Muscle of back (tissue), 11 donors: ENCODE measurements around the gene MRC1. TPM values are rescaled to one million over a fixed set of nuclear protein-coding genes. Genes with fewer than 3 reads are reported as not detected.

Source experiments
- DNase-seq, 3 donors: peaks; one replicate each; pipeline versions ENCODE4 v3.0.0 to v3.0.0-alpha.2; 2013
- polyA plus RNA-seq, 10 donors: library from polyadenylated mRNA; unstranded; fragments of 120-200 nt; gene quantifications; one replicate each; pipeline ENCODE4 v1.2.1, GENCODE V29; 2013; ENCODE audit not compliant: insufficient read length in 10 of 10

The MRC1 gene
- polyA plus RNA-seq, 10 donors, result 12.9 to 18.7 (median 15.9) TPM

DNA sequence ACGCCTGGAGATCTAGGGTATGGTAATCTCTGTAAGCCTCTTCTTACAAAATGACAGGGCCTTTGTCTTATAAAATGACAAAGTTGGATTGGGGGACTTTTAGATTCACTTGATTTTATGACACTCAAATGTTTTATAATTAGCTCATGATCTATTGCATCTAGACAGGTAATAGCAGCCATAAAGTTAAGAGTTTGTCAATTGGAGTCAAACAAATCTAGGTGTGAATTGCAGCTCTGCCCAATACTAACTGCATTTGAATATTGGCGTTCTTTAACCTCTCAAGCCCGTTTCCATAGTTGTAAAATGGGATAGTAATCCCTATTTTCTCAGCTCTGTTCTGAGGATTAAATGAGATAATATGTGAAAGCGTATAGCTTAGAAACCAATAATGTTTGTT lies 14.1 kb upstream of the MRC1 start:
- no peak for DNase-seq

DNA sequence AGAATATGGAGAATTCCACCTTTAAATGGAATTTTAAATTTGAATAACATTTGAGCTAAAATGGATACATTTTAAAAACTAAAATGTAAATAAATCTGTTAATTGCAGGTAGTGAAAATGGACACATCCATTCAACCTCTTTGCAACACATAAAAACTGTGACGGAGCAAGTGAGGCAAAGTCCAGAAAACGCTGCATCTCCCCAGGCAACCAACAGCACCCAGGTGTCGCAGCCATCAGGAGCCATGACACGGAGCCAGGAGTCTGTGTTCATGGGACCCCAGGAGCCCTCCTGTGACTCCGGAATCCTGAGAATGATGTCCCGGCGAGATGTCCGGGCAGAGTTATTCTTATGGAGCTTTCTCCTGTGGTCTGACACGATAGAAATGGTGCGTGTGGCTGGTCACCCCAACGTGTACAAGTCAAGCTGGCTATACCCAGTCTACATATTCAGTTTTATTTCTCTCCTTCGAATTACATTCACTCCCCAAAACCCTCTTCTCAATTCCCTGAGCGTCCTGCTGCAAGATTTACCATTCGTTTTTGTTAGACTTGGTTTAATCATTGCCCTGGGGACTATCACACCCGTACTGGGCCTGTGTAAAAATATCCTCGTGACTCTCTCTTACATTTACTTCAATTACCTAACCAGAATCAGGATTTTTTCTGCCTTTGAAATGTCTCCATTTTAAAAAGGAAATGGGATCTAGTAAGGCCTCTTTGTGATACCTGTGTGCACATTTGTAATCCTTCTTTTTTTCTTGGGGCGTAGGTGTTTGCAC lies 13.1 kb upstream of the MRC1 start:
- DNase-seq, result no peak

DNA sequence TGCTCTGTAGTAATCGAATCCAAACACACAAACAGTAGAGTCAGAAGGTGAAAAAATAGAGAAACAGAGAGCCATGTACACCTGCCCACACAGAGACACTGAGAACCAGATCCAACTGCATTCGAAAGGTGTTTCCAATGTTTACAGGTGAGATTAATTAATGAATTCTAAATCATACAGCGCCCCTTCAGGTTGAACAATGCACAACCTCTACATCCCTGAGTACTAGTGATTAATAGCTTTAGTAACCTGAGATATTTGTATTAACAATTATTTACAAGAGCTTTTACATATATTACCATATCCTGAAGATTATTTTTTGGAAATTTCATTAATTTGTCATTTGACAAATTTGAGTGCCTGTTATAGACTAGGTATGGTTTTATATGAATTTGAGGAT lies 7.6 kb upstream of the MRC1 start:
- DNase-seq, result no peak

DNA sequence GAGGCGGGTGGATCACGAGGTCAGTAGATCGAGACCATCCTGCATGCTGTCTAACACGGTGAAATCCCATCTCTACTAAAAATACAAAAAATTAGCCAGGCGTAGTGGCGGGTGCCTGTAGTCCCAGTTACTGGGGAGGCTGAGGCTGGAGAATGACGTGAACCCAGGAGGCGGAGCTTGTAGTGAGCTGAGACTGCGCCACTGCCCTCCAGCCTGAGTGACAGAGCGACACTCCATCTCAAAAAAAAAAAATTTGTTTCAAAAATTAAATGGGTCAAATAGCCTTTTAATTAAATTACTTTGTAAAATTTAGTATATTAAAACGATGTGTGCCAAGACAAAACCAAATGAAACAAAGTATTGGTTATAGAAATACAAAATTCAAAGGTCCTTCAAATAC lies 6.8 kb upstream of the MRC1 start:
- DNase-seq, result no peak

DNA sequence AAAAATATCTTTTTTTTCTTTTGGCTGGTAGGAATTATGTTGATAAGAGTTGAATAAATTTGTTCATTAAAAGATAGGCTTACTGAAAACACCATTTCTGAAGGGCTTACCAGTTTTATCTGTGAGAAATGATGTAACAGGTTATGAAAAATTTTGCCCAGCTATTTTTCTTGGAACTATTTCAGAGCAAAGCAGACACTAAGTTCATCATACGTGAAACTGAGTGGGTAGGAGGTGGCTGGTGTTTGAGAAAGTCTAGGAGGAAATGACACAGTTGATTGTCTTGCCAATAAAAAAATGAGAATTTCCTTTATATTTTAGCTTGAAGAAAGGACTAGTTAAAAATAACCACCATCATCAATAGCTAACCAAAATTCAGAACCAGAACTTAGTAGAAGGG lies 6.2 kb upstream of the MRC1 start:
- DNase-seq, result no peak

DNA sequence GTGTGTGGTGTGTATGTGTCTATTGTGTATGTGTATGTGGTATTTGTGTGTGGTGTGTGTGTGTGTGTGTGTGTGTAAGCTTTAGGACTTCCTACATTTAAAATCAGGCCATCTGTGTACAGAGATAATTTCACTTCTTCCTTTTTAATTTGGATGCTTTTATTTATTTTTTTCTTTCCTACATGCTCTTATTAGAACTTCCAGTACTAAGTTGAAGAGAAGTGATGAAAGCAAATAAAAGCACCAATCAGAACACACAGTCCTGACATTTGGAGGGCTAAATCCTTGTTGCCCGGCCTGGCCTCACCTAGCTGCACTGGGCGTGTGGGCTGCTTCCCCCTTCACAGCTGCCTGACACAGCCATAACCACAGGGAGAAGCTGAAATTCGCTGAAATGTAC lies 3.8 kb upstream of the MRC1 start:
- no peak for DNase-seq

DNA sequence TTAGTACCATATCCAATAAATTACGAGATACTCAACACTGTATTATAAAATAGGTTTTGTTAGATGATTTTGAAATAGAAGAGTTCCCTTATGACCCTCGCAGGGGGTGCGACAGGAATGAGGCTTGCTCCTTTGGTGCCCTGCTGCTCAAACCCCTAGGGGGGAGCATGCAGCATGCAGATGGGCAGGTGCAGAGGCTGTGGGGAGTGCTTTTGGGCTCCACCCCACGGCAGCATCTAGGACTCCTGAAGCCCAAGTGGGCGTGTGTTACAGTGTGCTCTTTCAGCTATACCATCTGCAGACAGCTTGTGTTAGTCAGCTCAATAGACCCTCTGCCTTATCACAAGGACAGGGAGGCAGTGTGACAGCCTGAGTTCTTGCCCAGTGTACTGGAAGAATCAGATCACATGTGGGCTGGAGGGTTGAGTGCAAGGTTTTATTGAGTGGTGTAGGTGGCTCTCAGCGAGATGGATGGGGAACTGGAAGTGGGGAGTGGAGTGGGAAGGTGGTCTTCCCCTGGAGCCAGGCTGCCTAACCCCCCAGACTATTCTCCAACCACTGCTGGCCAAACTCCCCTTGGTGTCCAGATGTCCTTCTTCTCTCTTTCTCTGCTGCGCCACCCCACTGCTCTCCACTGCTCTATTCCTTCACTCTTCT lies 3.1 kb upstream of the MRC1 start:
- DNase-seq, result no peak

DNA sequence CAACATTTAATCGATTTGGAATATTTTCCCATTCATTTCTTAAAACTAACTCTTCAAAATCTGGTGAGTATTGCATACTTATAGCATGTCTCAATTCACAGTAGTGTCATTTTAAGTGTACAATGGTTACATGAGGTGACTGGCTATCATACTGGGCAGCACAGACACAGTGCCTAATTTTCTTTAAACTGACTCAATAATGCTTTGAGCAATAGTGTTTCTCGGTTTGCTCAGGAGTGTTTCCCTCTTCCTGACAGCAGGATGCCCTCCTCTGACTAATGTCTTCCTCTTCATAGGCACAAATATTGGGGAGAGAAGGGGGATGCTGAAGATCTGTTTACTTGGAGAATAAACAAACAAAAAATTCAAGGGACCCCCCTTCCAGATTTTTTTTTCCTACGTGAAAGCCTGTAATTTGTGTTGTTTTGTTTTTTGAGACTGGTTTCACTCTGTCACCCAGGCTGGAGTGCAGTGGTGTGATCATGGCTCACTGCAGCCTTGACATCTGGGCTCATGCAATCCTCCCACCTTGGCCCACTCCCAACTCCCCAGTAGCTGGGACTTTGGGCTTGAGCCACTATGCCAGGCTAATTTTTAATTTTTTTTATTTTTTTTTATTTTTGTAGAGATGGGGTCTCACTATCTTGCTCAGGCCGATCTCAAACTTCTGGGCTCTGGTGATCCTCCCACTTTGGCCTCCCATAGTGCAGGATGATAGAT lies 2.2 kb downstream of the MRC1 start:
- DNase-seq, result no peak

DNA sequence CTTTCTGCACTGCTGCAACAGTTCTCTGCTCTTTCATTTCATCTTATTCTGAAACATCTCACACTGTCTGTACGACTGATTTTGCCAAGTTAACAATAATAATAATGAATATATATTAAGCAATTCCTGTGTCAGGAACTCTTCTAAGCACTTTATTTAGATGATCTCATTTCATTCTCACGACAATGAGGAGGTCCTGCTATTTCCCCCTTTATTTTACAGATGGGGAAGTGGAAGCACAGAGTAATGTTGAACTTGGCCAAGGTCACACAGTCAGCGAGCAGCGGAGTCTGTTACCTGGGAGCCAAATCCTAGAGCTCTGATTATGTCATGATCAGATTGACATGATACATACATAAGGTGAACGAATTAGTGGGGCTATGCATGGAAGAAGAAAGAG lies 5.8 kb downstream of the MRC1 start:
- no peak for DNase-seq

DNA sequence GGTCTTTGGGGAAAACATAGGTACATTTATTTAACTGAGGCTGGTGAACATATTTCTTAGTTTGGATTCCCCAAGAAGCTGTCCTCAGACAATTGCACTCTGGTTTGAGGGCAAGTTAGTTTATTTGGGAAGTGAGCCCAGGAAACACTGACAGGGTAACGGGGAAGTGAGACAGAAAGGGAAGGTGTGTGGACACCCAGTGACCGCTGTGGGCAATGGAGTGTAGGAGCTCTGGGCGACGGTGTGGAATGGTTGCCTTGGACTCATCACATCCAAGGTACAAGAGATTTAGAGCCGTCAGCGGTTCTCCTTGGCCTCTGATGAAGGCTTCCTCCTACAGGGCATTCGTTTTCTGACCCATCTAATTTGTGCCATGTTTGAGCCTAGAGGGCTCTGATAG lies 7.1 kb downstream of the MRC1 start:
- no peak for DNase-seq

DNA sequence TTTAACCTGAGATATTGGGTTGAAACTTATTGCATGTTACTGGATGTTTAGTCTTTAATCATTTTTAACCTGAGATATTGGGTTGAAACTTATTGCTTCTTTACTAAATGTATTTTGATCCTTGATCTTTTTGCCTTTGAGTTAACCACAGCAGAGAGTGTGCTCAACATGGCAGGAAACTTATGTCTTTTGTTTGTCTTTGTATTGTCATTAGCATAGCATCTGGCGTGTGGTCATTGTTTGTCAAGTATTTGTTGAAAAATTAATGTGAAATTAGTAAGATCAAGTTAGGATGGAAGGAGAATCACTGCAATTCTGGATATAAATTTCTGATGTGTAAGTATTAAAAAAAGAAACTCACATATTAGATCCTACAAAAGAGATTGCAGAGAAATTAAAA lies 8.2 kb downstream of the MRC1 start:
- no peak for DNase-seq

DNA sequence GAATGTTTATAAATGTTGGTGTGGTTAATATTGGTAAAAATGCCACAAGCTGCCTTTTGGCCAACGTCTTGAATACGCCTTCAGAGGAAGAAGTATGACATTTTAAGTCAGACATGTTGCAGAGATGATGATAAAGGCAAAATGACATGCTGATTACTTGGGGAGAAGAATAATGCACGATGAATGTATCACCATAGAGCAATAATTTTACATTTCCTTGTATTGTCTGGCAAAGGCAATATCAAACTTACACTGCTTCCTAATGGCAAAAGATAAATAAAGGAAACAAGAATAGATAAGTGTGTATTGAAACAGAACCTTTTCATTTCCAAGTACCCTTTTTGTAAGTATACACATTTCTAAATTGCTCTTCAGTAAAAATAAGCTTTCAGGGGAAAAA lies 8.6 kb downstream of the MRC1 start:
- no peak for DNase-seq

DNA sequence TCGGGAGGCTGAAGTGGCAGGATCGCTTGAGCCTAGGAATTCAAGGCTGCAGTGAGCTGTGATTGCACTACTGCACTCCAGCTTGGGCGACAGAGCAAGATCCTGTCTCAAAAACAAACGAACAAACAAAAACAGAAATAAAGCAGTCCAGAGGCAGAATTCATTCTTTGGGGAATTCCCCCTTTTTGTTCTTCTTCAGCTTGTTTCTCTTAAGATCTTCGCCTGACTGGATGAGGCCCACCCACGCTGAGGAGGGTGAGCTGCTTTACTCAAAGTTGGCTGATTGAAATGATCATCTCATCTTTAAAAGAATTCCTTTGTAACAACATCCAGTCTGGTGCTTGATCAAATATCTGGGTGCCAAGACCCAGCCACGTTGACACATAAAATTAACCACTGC lies 10.7 kb downstream of the MRC1 start:
- DNase-seq, result no peak

DNA sequence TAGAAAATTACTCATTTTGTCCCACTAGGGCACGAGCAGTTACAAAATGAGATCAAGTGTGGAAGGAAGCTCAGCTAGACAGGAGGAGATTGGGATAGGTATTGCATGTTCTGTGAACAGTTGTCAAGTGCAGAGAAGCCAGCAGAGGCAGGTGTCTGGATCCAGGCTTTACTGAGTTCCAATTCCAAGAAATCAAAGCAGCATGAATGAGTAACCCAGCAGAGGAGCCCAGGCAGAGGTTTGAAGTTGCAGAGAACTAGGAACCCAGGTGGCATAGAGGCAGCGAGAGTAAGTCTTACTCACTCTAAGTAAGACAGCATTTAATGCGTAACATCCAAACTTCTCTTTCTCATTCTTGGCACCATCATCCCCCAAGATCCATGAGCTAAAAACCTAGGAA lies 11.8 kb downstream of the MRC1 start:
- DNase-seq, result no peak

DNA sequence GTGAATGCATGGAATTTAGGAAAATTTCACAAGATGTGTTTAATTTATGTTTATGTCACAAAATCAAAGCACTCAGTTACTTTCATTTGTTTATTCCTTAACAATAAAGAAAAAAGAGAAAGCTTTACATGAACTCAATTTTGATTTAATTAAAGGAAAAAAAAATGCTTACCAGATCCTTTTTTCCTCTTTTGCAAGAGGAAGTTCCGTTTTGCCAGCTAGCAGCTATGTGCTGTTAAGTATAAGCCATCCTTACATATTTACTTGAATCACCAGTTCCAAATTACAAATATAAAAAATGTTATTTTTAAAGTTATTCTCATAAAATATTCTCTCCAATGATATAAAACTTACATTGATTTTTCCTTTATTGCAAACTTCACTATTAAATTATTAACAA lies 12.7 kb downstream of the MRC1 start:
- DNase-seq, result no peak

DNA sequence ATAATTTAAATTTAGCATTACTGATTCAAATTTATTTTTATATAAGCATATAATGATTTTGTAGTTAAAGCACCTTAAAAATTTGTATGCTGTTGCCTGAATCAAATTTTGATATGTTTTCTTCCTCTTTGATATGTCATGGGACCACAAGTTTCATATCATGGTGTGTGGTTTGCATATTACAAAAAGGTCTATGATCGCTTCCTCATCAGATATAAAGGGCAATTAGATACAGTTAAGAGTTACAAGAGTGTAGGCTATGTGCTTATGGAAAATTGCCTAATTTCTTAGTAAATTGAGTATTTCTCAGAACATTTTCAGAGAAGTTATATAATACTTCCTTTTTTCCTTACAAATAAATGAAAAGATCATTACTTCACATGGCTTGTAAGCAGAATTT lies 22.2 kb downstream of the MRC1 start:
- DNase-seq, result no peak

DNA sequence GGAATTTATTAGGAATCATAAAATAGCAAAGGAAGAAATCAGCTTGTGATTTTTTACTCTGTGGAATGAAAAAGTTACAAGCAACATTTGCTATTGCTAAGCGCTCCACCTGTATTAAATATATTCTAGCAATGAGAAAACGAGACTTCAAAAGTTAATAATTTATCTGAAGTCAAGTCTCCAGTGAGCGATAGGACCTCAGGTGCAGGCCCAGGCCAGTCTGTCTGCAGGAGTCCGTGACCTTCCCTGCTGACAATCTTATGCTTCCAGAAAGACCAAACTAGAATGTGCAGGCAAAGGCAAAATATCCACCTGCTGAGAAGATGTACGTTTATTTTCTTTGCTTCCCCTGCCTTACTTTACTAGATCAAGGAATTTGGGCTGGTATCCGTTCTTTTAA lies 22.7 kb downstream of the MRC1 start:
- DNase-seq, result no peak

DNA sequence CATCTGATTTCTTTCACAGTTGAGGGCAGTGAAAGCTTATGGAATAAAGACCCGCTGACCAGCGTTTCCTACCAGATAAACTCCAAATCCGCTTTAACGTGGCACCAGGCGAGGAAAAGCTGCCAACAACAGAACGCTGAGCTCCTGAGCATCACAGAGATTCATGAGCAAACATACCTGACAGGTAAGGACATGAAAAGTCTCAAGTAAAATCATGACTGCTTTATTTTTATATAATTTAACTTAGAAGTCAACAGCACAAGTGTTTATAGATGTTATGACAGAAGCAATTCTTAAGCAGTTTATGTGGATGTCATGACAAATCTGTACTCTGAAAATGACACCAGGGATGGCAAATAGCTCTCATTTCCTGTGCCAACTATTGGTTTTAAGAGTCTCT lies 24.5 kb downstream of the MRC1 start:
- DNase-seq, result no peak

DNA sequence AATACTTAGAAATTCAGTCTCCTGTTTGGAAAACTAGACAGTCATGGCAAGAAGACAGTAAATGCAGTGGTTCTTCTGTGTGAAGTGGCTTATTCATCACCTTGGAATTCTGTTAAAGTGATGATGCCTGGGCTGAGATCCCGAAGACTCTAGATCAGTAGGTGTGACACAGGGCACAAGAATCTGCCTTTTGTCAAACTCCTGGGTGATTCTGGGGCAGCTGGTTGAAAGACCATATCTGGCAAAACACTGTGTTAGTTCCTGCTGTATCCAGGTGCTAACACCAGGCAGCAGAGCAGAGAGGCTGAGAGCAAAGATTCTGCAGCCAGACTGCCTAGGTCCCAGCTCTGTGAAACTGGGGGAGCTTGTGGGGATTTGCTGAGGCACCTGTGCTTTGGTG lies 26.5 kb downstream of the MRC1 start:
- DNase-seq, result peak in 1 of 3 donors; percentile 83

DNA sequence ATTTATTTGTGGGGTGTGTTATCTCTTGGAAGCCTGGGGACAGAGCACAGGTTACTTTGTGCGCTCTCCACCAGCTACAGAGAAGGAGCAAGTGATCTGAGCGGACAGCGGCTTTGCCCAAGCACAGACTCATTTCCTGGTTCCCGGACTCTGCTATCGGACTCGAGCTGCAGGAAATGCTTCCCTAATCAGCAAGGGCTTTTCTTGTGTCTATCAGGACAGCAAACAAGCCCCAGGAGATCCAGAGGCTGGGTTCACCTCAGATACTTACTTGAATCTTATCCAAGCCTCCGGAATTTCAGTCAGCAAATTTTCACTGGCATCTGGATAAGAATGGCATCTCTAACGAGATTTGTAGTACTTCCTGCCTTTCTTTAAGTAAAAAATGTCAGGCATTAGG lies 27.8 kb downstream of the MRC1 start:
- peak in 2 of 3 donors; percentile 32 to 37 for DNase-seq

DNA sequence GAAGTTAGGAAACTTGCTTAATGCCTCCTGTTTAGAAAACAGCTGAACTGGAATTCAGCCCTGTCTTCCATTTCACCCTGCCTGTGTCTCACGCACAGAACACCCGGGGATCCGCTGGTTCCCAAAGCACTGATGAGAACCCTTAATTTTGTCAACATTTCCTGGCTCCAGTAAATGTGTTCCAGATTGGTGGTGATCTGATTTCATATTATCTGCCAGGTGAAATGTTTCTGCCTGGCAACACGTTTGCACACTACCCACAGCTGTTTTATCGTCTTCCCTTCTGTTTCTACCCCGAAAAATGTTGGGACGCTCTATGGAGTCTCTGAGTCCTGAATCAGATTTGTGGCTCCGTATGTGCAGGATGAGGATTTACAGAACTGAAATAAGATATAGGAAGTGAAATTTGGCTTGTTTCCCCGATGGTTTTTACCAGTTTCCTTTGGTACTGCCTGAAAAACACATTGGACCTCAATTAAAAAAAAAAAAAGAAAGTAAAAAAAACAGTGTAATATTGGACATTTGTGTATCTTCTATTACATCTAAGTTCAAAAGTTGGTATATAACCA lies 29.0 kb downstream of the MRC1 start:
- peak in 2 of 3 donors; percentile 10 to 36 for DNase-seq

DNA sequence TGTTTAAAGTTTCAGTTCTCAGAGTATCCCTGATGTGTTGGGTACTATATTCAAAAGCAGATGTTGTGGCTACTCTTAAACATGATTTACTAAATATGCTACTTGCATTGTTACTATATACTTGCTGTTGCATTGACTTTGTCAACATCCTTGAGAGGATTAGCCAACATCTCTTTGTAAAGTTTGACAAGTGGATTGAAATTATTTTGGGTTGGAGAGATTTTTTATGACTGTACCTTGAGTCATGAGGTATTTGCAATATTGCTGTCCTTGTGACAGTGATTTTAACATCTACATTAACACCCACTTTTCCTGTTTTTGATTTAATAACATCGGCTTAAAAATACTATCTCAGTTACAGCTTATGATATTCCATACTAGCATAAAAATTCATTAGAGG lies 31.9 kb downstream of the MRC1 start:
- no peak for DNase-seq

DNA sequence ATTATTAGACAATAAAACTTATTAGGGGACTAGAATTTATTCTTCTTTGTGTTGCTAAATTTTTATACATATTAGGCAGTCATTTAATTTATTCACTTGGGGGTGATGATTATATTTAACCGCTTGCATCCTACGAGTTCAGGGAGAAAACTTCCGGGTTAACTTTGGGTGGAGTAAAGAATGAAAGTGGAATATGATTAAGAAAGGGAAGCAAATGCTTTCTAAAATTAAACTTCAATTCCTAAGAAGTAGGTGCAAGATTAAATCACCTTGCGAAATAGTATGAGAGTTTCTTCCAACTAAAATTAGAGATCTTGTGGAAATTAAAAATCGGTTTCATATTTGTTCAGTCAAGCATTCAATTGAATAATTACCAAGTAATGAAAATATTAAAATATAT lies 33.5 kb downstream of the MRC1 start:
- DNase-seq, result no peak
